ENCODE measurements around the gene IREB2.

Gene IREB2

GRCh38 chr15:78405336-78405924 is 32.6 kb upstream of the IREB2 start:
- Histone ChIP-seq H3K27ac (no peak overlapping the region), H3K4me3 (no peak overlapping the region)

- Histone ChIP-seq H3K4me3 (no peak overlapping the region), H3K27ac (no peak overlapping the region)
Observed at GRCh38 chr15:78406016-78406585, 31.9 kb upstream of the IREB2 start.

- peak overlapping the region in 1 of 21 experiments; percentile 5 for H3K27ac ChIP-seq
- H3K4me3 ChIP-seq = no peak overlapping the region
Observed at GRCh38 chr15:78407608-78408354, 30.2 kb upstream of the IREB2 start.

GRCh38 chr15:78408355-78408640 is 29.7 kb upstream of the IREB2 start:
- peak overlapping the region in 1 of 21 experiments; percentile 5 for H3K27ac ChIP-seq
- no peak overlapping the region for H3K4me3 ChIP-seq

- peak overlapping the region in 1 of 21 experiments; percentile 14 for H3K27ac ChIP-seq
- H3K4me3 ChIP-seq = no peak overlapping the region
Observed at GRCh38 chr15:78408961-78409360, 29.1 kb upstream of the IREB2 start.

GRCh38 chr15:78411061-78411460 is 27.0 kb upstream of the IREB2 start:
- Histone ChIP-seq H3K27ac (no peak overlapping the region), H3K4me3 (no peak overlapping the region)

GRCh38 chr15:78414621-78415250 is 23.3 kb upstream of the IREB2 start:
- H3K4me3 ChIP-seq = no peak overlapping the region
- no peak overlapping the region for H3K27ac ChIP-seq

GRCh38 chr15:78415284-78415683 is 22.7 kb upstream of the IREB2 start:
- Histone ChIP-seq H3K27ac (no peak overlapping the region), H3K4me3 (no peak overlapping the region)

GRCh38 chr15:78417754-78418630 is 20.0 kb upstream of the IREB2 start:
- Histone ChIP-seq H3K27ac (no peak overlapping the region), H3K4me3 (no peak overlapping the region)

- H3K27ac ChIP-seq = no peak overlapping the region
Observed at GRCh38 chr15:78418686-78419085, 19.3 kb upstream of the IREB2 start.

GRCh38 chr15:78419367-78419766 is 18.6 kb upstream of the IREB2 start:
- no peak overlapping the region for H3K4me3 ChIP-seq
- no peak overlapping the region for H3K27ac ChIP-seq

More at GRCh38 chr15:78418686-78419085, 19.3 kb upstream of the IREB2 start:
- H3K4me3 ChIP-seq = no peak overlapping the region

- no peak overlapping the region for H3K27ac ChIP-seq
- H3K4me3 ChIP-seq = no peak overlapping the region
Observed at GRCh38 chr15:78420220-78420619, 17.8 kb upstream of the IREB2 start.

GRCh38 chr15:78420766-78421165 is 17.2 kb upstream of the IREB2 start:
- no peak overlapping the region for H3K4me3 ChIP-seq
- peak overlapping the region in 3 of 21 experiments; percentile 10 to 19 (median 14) for H3K27ac ChIP-seq

- Histone ChIP-seq H3K4me3 (no peak overlapping the region), H3K27ac (peak overlapping the region in 4 of 21 experiments; percentile 10 to 38 (median 16))
Observed at GRCh38 chr15:78421238-78421965, 16.6 kb upstream of the IREB2 start.

- H3K27ac ChIP-seq = no peak overlapping the region
- no peak overlapping the region for H3K4me3 ChIP-seq
Observed at GRCh38 chr15:78422571-78423340, 15.3 kb upstream of the IREB2 start.

GRCh38 chr15:78424673-78425072 is 13.3 kb upstream of the IREB2 start:
- H3K27ac ChIP-seq = no peak overlapping the region
- no peak overlapping the region for H3K4me3 ChIP-seq

- H3K4me3 ChIP-seq = no peak overlapping the region
Observed at GRCh38 chr15:78425643-78426042, 12.4 kb upstream of the IREB2 start.

GRCh38 chr15:78426300-78426699 is 11.7 kb upstream of the IREB2 start:
- no peak overlapping the region for H3K4me3 ChIP-seq
- H3K27ac ChIP-seq = no peak overlapping the region

More at GRCh38 chr15:78425643-78426042, 12.4 kb upstream of the IREB2 start:
- H3K27ac ChIP-seq = no peak overlapping the region
